ENCODE measurements around the gene AHNAK2.
A peak's percentile ranks its signal among the peaks of the same experiment; 100 is the strongest.

The AHNAK2 gene

DNA sequence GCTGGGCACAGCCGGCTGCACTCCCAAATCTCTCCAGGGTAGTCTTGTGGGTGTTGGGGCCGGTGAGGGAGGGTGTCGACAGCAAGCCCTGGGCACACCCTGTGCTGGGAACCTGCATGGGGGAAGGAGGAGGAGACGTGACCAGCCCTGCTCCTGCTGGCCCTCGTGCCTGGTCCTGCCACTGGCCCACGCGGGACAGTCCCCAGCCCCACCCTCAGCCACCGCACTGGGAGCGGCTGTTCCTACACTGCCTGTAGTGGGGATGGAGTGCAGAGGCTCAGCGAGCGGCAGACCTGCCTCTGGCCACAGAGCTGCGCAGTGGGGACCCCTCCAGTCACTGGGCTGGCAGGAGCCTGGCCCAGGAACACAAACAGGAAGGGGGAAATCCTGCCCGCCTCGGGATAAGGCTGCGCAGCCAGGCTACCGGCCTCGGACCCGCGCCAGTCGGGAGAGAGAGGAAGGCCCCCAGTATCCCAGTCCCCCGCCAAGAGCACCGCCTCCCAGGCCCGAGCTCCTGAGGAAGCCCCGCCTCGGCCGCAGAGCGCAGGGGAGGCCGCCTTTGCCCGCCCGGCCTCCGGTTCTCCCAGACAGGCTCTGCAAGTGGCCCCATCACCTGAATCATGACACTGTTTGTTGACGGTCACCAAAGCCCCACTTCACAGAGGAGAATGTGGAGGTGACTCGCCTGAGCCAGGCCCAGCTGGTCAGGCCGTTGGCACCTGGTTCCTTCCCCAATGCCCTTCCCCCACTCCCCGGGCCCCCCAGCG is 10.6 kb downstream of the AHNAK2 start:
- no peak for TF ChIP-seq CTCF (IDR thresholded peaks at IDR 0.05; ENCODE audit: insufficient read depth, low read depth, low read length, missing control alignments)
- DNase-seq (ENCODE audit: low read depth): peak; percentile 77
- H3K4me3 ChIP-seq (ENCODE audit: low read length): peak overlapping the region; percentile 96

DNA sequence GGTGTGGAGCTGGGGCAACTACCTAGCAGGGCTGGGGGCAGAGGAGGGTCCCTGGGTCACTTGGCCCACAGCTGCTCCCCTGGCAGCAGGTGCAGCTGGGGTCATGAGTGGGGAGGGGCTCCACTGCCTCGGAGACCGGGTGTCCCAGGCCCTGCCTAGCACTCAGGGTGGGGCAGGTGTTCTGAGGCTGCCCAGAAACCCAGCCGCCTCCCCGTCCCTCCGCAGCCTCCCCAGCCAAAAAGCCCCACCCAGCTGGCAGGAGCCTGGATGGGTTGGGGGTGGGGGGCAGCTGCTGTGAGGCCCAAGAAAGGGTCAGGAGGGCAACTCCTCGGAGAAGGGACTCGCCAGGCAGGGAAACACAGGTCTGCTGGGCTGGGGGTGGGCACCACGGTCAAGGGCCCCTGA is 11.2 kb downstream of the AHNAK2 start:
- no peak for TF ChIP-seq CTCF (IDR thresholded peaks at IDR 0.05; ENCODE audit: insufficient read depth, low read depth, low read length, missing control alignments)
- H3K4me3 ChIP-seq (ENCODE audit: low read length): peak overlapping the region; percentile 96
- DNase-seq (ENCODE audit: low read depth): no peak

DNA sequence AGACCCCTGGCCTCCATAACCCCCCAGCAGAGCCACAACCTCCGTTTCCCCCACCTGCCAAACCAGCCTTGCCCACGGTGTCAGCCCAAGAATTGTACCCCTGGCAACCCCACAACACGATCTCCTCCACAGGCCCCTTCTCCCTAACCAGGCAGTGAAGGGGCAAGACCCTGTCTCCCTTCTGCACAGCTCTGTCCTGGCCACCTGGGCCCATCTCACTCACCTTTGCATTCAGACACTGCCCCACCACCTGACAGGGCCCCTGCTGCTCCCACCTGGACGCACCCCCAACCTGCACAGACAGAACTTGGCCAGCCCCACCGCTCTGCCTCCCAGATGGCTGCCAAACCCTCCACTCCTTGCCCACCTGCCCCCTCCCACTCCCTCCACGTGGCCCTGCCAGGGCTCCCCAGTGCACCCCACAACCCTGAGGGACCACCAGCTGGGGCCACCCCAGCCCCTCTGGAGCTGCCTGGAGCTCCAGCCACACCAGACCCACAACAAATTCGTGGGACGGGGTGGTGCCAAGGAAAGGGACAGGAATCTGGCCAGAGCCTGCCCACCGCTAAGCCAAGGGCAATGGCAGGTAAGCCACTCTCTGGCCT is 11.8 kb downstream of the AHNAK2 start:
- no peak for DNase-seq (ENCODE audit: low read depth)
- no peak for TF ChIP-seq CTCF (IDR thresholded peaks at IDR 0.05; ENCODE audit: insufficient read depth, low read depth, low read length, missing control alignments)
- peak overlapping the region; percentile 96 for H3K4me3 ChIP-seq (ENCODE audit: low read length)

DNA sequence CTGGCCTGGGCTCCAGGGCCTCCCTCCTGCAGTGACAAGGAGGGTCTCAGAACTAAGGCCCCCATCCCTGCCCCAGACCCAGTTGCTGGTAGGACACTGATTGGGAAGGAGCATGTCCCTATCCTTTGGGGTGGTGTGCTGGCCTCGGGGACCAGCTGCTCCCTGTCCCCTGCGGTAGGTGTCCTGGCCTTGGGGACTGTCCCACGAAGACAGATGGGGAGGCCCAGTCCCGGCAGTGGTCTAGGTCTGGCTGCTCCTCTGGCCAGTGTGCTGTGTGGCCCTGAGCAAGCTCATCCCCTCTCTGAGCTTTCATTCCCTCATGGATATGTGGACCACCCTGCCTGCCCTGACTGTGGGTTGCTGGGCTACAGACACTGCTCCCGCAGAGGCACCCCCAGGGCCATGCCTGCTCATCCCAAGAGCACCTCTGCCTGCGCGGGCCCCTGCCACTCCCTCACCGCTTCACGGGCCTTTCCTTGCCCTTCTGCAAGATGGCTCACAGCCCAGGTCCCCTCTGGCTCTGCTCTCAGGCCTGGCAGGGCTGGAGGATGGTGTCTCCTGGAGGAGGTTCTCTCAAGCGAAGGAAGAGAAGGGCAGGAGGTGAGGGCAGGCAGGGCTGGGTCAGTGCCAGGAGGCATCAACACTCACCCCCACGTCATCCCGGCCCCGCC is 12.5 kb downstream of the AHNAK2 start:
- no peak for TF ChIP-seq CTCF (IDR thresholded peaks at IDR 0.05; ENCODE audit: insufficient read depth, low read depth, low read length, missing control alignments)
- no peak for DNase-seq (ENCODE audit: low read depth)
- no peak overlapping the region for H3K4me3 ChIP-seq (ENCODE audit: low read length)

- no peak for TF ChIP-seq CTCF (IDR thresholded peaks at IDR 0.05; ENCODE audit: insufficient read depth, low read depth, low read length, missing control alignments)
- no peak for DNase-seq (ENCODE audit: low read depth)
Observed at GRCh38 chr14:104964546-104964945, 13.6 kb downstream of the AHNAK2 start.

GRCh38 chr14:104957146-104958113 is 20.7 kb downstream of the AHNAK2 start:
- DNase-seq (ENCODE audit: low read depth): no peak
- no peak for TF ChIP-seq CTCF (IDR thresholded peaks at IDR 0.05; ENCODE audit: insufficient read depth, low read depth, low read length, missing control alignments)
- no peak overlapping the region for H3K4me3 ChIP-seq (ENCODE audit: low read length)

More at GRCh38 chr14:104964546-104964945, 13.6 kb downstream of the AHNAK2 start:
- H3K4me3 ChIP-seq (ENCODE audit: low read length): no peak overlapping the region
